ENCODE results near the gene ADAMTS7. TPM values are rescaled to one million over a fixed set of nuclear protein-coding genes. Genes with fewer than 3 reads are reported as not detected.

Gene ADAMTS7
- total and polyA plus RNA-seq, 2 of the 8 experiments (the other 6 are each of a cell fraction or from before 2014, with no cell fraction given) = 27.9 to 45.2 TPM

- TF ChIP-seq CHD7 (IDR thresholded peaks at IDR 0.05; ENCODE audit: insufficient replicate concordance, low read length) (no peak), SRF (IDR thresholded peaks at IDR 0.05; ENCODE audit: low read depth, low read length) (no peak), TEAD4 (IDR thresholded peaks at IDR 0.05; ENCODE audit: low read depth, low read length) (0 out of 2 replicates have a peak, but pooled peaks have one; percentile 42), MAFK (IDR thresholded peaks at IDR 0.05; ENCODE audit: low read depth, low read length) (no peak), RAD21 (IDR thresholded peaks at IDR 0.05 in 1 of 2, conservative IDR thresholded peaks at IDR 0.05 in 1 of 2; ENCODE audit: low read depth in 2 of 2, low read length in 2 of 2) (peak; percentile 10 to 34; a peak in 1 of 4 replicates), CHD2 (IDR thresholded peaks at IDR 0.05; ENCODE audit: low read length) (no peak)
These were observed 26.3 kb upstream of the ADAMTS7 start (continued) for GRCh38 chr15:78837543-78837942.

All from H1 (cell line).